HepG2 (cell line): ENCODE results near the gene ZC3H18. TPM values are rescaled to one million over a fixed set of nuclear protein-coding genes. Genes with fewer than 3 reads are reported as not detected.

Experiments
- ATF7-NPFF ChIP-seq: sonication (generic); formaldehyde crosslinking; IDR thresholded peaks from 2 replicates; pipeline ENCODE4 v1.8.1; 2023; ENCODE audit warnings: mild to moderate bottlenecking, low read depth, missing genetic modification reagents, moderate library complexity
- CBFB ChIP-seq: sonication (generic); formaldehyde crosslinking; IDR thresholded peaks from 2 replicates; pipeline ENCODE4 v1.4.0; 2020; ENCODE audit warnings: missing genetic modification reagents
- ELF3 ChIP-seq: IDR thresholded peaks from 2 replicates; pipeline ENCODE4 v1.6.1; 2016; ENCODE audit warnings: missing genetic modification reagents, missing compliant biosample characterization
- ELF4 ChIP-seq: sonication (generic); formaldehyde crosslinking; IDR thresholded peaks from 2 replicates; pipeline ENCODE4 v1.5.0; 2020; ENCODE audit warnings: missing genetic modification reagents, mild to moderate bottlenecking, moderate library complexity, borderline replicate concordance
- FOXK1 ChIP-seq: sonication (generic); formaldehyde crosslinking; IDR thresholded peaks from 2 replicates; pipeline ENCODE4 v1.4.0; 2020; ENCODE audit warnings: low read depth, missing genetic modification reagents, borderline replicate concordance
- HCFC1 ChIP-seq: fragments of 150-350 bp; IDR thresholded peaks from 2 replicates; pipeline ENCODE4 v1.6.1; 2014; ENCODE audit warnings: low read depth, low read length
- HNRNPUL1 ChIP-seq: fragments of 200-400 bp; formaldehyde crosslinking; IDR thresholded peaks from 2 replicates; pipeline ENCODE4 v1.6.1; 2017; ENCODE audit warnings: low read depth, mild to moderate bottlenecking, low read length, moderate library complexity
- HOXD1 ChIP-seq: sonication (generic); formaldehyde crosslinking; IDR thresholded peaks from 2 replicates; pipeline ENCODE4 v1.5.0; 2020; ENCODE audit warnings: missing genetic modification reagents
- IKZF1 ChIP-seq: fragments of 450-650 bp; IDR thresholded peaks from 2 replicates; pipeline ENCODE4 v1.7.1; 2016
- MATR3 ChIP-seq: sonication (generic); formaldehyde crosslinking; IDR thresholded peaks from 2 replicates; pipeline ENCODE4 v1.4.0; 2020; ENCODE audit warnings: missing genetic modification reagents
- NRL ChIP-seq: sonication (generic); formaldehyde crosslinking; IDR thresholded peaks from 2 replicates; pipeline ENCODE4 v1.5.0; 2020; ENCODE audit warnings: missing genetic modification reagents, mild to moderate bottlenecking, moderate library complexity, borderline replicate concordance
- POLR2AphosphoS2 ChIP-seq: IDR thresholded peaks from 2 replicates; pipeline ENCODE4 v1.6.1; 2011; ENCODE audit warnings: low read depth, low read length, improper control_type of control experiment
- RAD21 ChIP-seq: fragments of 450-650 bp; formaldehyde crosslinking; IDR thresholded peaks from 2 replicates; pipeline ENCODE4 v1.5.0; 2020; ENCODE audit warnings: mild to moderate bottlenecking
- SIX4 ChIP-seq: sonication (generic); formaldehyde crosslinking; IDR thresholded peaks from 2 replicates; pipeline ENCODE4 v1.4.0; 2020; ENCODE audit warnings: missing genetic modification reagents
- SRSF4 ChIP-seq: fragments of 200-400 bp; formaldehyde crosslinking; IDR thresholded peaks from one replicate; pipeline ENCODE4 v1.6.1; 2018; ENCODE audit warnings: mild to moderate bottlenecking, low read depth, low read length, moderate library complexity; ENCODE audit not compliant: poor library complexity, severe bottlenecking
- SSRP1 ChIP-seq: IDR thresholded peaks from 2 replicates; pipeline ENCODE4 v1.6.1; 2016; ENCODE audit warnings: control low read depth
- TBL1XR1 ChIP-seq: fragments of 150-350 bp; IDR thresholded peaks from 2 replicates; pipeline ENCODE4 v1.6.1; 2014; ENCODE audit warnings: borderline replicate concordance, low read length; ENCODE audit not compliant: partially characterized antibody
- TOE1 ChIP-seq: sonication (generic); formaldehyde crosslinking; IDR thresholded peaks from 2 replicates; pipeline ENCODE4 v1.4.0; 2020; ENCODE audit warnings: mild to moderate bottlenecking, missing genetic modification reagents
- ZC3H13 ChIP-seq: sonication (generic); formaldehyde crosslinking; IDR thresholded peaks from 2 replicates; pipeline ENCODE4 v1.8.1; 2023; ENCODE audit warnings: mild to moderate bottlenecking, missing genetic modification reagents, moderate library complexity
- ZFP36 ChIP-seq: fragments of 150-350 bp; IDR thresholded peaks from 2 replicates; pipeline ENCODE4 v1.6.1; 2018; ENCODE audit warnings: borderline replicate concordance, low read length, low read depth; ENCODE audit not compliant: partially characterized antibody
- ZFP82 ChIP-seq: sonication (generic); formaldehyde crosslinking; IDR thresholded peaks from 2 replicates; pipeline ENCODE4 v1.5.1; 2020; ENCODE audit warnings: mild to moderate bottlenecking, missing genetic modification reagents, borderline replicate concordance
- ZNF224 ChIP-seq: sonication (generic); formaldehyde crosslinking; IDR thresholded peaks from 2 replicates; pipeline ENCODE4 v1.5.0; 2020; ENCODE audit warnings: mild to moderate bottlenecking, missing genetic modification reagents
- ZNF264 ChIP-seq: sonication (generic); formaldehyde crosslinking; IDR thresholded peaks from 2 replicates; pipeline ENCODE4 v1.4.0; 2020; ENCODE audit warnings: missing genetic modification reagents
- ZNF33A ChIP-seq: sonication (generic); formaldehyde crosslinking; IDR thresholded peaks from 2 replicates; pipeline ENCODE4 v1.5.1; 2020; ENCODE audit warnings: missing genetic modification reagents, mild to moderate bottlenecking, moderate library complexity, borderline replicate concordance
- ZNF441 ChIP-seq: sonication (generic); formaldehyde crosslinking; IDR thresholded peaks from 2 replicates; pipeline ENCODE4 v1.7.0; 2021; ENCODE audit warnings: missing genetic modification reagents, borderline replicate concordance
- ZNF629 ChIP-seq: sonication (generic); formaldehyde crosslinking; conservative IDR thresholded peaks from 2 replicates; pipeline ENCODE4 v1.5.0; 2020; ENCODE audit warnings: missing genetic modification reagents
- ZNF670 ChIP-seq: sonication (generic); formaldehyde crosslinking; IDR thresholded peaks from 2 replicates; pipeline ENCODE4 v1.8.0; 2022; ENCODE audit warnings: mild to moderate bottlenecking, missing genetic modification reagents, borderline replicate concordance
- polyA plus RNA-seq, 8 experiments: library from polyadenylated mRNA; depleted of rRNA in 3 of 8; stranded (reverse) in 7 of 8; unstranded in 1 of 8; fragments of >200 nt; fragmentation: Illumina TruSeq in 4 of 8; extraction: Trizol in 4 of 8; gene quantifications; 2 replicates each; pipeline versions ENCODE4 v1.2.1 to v1.2.3, GENCODE V29; 2011 to 2016; ENCODE audit warnings: low read depth in 4 of 8, missing spikeins in 1 of 8, mixed read lengths in 1 of 8; ENCODE audit not compliant: insufficient read depth in 1 of 8
- total RNA-seq, 5 experiments: library from RNA; depleted of rRNA; stranded (reverse); fragments of >200 nt; fragmentation: Illumina TruSeq; extraction: Trizol; gene quantifications; 2 replicates each; pipeline ENCODE4 v1.2.3, GENCODE V29; 2016; ENCODE audit warnings: low read depth in 1 of 5
- TF ChIP-seq, protein P1 (sequence below): sonication (generic); formaldehyde crosslinking; IDR thresholded peaks from 2 replicates; pipeline ENCODE4 v1.4.0; 2020; ENCODE audit warnings: missing genetic modification reagents, borderline replicate concordance
- TF ChIP-seq, protein P2 (sequence below): sonication (generic); formaldehyde crosslinking; IDR thresholded peaks from 2 replicates; pipeline ENCODE4 v1.8.0; 2023; ENCODE audit warnings: mild to moderate bottlenecking, missing genetic modification reagents
- TF ChIP-seq, protein P3 (sequence below): sonication (generic); formaldehyde crosslinking; IDR thresholded peaks from 2 replicates; pipeline ENCODE4 v1.5.0; 2020; ENCODE audit warnings: missing genetic modification reagents, mild to moderate bottlenecking, borderline replicate concordance

Gene ZC3H18
- total and polyA plus RNA-seq, 2 of the 13 experiments (the other 11 are each of a cell fraction or from before 2014, with no cell fraction given): 11.2 to 27.4 TPM

DNA sequence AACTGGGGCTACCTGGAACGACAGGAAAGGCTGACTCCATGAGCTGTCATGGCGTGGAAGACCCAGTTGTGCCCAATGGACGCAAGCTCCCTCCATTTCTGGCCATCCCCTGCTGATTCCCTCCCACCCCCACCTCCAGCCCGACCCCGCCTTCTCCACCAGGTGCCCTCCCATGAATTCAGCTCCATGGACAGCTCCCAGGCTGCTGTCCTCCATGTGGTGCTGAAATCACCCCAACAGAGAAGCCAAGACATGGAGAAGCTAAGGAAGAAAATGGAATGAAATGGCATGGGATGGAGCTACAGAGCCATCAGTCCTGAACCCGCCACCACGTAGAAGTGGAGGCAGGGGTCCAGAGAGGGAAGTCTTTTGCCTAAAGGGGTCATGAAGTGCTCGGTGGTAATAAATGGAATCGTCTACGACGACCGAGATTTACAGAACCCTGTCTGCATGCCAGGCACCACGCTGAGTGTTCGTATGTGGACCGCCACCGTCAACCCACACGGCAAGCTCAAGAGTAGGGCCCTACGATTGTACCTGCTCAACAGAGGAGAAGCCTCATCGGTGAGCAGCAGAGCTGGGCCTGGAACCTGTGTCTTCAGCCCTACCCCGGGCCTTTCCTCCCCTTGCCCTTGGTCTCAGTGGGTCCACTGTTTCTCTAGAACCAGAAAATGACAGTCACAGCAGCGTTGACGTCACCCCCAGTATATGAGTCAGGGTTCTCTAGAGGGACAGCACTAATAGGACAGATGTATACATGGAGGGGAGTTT lies 9.3 kb upstream of the ZC3H18 start (continued):
- TF ChIP-seq NRL (CRISPR knock-in tag) (peak; percentile 83; the same call in 1 of the 2 replicates), ZNF33A (CRISPR knock-in tag) (peak; percentile 99; the same call in 1 of the 2 replicates), ELF4 (peak; percentile 88), FOXK1 (CRISPR knock-in tag) (peak; percentile 98; the same call in 1 of the 2 replicates), ZNF629 (peak; percentile 72), ZC3H13 (peak; percentile 96), ATF7-NPFF (CRISPR knock-in tag) (peak; percentile 99), SIX4 (CRISPR knock-in tag) (peak; percentile 97), SRSF4 (no peak), ZNF670 (CRISPR knock-in tag) (peak; percentile 97), SSRP1 (peak; percentile 92), IKZF1 (no peak), TBL1XR1 (no peak), ZFP36 (no peak), RAD21 (CRISPR knock-in tag) (no peak), ZNF441 (CRISPR knock-in tag) (peak; percentile 99), CBFB (CRISPR knock-in tag) (peak; percentile 93), POLR2AphosphoS2 (no peak), TOE1 (CRISPR knock-in tag) (peak; percentile 99), MATR3 (no peak), HNRNPUL1 (no peak), HCFC1 (no peak; the same call in 1 of the 2 replicates), ELF3 (CRISPR knock-in tag) (peak; percentile 98), HOXD1 (CRISPR knock-in tag) (peak; percentile 99), ZFP82 (CRISPR knock-in tag) (peak; percentile 99), ZNF224 (CRISPR knock-in tag) (no peak), ZNF264 (CRISPR knock-in tag) (peak; percentile 98)
- TF ChIP-seq, protein P1, sequence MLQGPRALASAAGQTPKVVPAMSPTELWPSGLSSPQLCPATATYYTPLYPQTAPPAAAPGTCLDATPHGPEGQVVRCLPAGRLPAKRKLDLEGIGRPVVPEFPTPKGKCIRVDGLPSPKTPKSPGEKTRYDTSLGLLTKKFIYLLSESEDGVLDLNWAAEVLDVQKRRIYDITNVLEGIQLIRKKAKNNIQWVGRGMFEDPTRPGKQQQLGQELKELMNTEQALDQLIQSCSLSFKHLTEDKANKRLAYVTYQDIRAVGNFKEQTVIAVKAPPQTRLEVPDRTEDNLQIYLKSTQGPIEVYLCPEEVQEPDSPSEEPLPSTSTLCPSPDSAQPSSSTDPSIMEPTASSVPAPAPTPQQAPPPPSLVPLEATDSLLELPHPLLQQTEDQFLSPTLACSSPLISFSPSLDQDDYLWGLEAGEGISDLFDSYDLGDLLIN: peak; percentile 99; the same call in 1 of the 2 replicates
- TF ChIP-seq, protein P2, sequence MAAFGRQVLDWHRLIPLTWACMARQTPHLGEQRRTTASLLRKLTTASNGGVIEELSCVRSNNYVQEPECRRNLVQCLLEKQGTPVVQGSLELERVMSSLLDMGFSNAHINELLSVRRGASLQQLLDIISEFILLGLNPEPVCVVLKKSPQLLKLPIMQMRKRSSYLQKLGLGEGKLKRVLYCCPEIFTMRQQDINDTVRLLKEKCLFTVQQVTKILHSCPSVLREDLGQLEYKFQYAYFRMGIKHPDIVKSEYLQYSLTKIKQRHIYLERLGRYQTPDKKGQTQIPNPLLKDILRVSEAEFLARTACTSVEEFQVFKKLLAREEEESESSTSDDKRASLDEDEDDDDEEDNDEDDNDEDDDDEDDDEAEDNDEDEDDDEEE (CRISPR knock-in tag): peak; percentile 100
- TF ChIP-seq, protein P3, sequence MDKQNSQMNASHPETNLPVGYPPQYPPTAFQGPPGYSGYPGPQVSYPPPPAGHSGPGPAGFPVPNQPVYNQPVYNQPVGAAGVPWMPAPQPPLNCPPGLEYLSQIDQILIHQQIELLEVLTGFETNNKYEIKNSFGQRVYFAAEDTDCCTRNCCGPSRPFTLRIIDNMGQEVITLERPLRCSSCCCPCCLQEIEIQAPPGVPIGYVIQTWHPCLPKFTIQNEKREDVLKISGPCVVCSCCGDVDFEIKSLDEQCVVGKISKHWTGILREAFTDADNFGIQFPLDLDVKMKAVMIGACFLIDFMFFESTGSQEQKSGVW (CRISPR knock-in tag): peak; percentile 99
